NCI-H2081 treated with DMSO at 0.1 percent for 48 hours (cell line): ENCODE results near the gene TNNT2.

Experiments
- DNase-seq: peaks from one replicate; lab custom pipeline; 2025; lab: John Stamatoyannopoulos, UW

The TNNT2 gene

DNA sequence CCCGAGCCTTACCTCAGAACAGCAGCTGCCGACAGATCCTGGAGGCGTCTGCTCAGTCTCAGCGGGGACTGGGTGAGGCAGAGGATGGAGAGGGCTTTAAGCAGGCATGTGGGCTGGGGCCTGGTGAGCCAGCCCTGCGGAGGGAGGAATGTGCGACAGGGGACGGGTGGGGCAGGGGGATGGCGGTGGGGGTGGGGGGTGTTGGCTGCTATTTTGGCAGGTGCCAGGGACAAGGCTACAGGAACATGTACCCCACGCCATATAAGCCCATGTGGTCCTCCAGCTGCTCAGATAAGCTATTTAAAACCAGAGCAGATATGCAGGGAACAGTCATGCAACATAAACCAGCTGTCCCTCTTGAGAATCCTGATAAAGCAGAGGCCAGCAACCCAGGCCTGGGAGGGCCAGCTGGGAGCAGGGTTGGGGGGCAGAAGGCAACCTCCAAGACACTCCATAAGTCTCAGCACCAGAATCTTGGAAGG, at the start of gene TNNT2:
TSS of gene TNNT2 (minus strand) at position 70 of the 482 bp plus-strand sequence. CDS start 4,426 bp downstream, outside the sequence.
- no peak for DNase-seq

DNA sequence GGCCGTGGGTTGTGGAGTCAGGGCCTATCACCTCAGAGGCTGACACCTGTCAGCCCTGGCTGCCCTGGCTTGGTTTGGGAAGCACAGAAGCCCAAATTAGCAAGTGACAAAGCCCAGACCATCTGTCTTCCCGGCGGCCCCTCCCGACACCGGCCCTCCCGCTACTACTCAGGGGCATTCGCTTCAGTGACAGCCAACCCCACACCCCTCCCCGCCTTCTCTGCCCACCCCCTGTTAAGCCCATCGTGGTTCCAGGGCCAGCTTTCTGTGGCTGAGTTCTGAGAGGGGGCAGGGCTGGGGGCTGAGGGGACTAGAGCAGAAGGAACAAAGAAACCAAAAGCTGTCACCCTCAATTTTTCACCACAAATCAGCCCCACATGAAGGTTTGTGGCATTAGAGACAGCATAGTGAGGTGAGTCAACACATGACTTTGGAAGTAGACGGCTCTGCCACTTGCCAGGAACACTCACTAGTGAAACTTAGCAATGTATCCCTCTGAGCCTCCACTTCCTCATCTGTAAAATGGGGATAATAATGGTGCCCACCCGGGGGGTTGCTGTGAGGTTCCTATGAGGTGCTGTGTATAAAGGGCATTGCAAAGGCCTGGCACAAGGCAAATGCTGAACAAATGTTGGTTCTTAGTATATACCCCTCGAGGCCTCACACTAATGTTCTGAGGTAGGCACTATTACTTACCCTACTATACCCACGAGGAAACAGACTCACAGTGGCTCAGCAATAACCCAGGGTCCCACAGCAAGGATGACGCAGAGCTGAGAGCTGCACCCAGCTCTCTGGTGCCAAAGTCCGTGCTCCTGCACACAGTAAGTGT, 49.2 kb upstream of the TNNT2 start:
- DNase-seq = no peak

DNA sequence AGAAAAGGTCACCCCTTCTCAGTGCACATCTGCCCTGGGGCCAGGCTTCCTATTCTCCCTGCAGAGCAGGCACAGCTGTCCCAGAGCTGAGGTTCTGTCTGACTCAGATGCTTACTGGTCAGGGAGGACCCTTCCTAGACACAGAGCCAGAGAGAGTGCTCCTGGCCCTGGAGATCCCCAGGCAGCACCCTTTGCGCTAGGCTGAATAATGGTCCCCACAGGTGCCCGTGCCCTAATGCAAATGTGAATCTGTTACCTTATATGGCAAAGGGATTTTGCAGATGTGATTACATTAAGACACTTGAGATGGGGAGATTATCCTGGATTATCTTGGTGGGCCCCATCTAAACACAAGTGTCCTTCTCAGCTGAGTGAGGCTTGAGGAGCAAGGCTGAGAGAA, 46.7 kb upstream of the TNNT2 start:
- DNase-seq = no peak

DNA sequence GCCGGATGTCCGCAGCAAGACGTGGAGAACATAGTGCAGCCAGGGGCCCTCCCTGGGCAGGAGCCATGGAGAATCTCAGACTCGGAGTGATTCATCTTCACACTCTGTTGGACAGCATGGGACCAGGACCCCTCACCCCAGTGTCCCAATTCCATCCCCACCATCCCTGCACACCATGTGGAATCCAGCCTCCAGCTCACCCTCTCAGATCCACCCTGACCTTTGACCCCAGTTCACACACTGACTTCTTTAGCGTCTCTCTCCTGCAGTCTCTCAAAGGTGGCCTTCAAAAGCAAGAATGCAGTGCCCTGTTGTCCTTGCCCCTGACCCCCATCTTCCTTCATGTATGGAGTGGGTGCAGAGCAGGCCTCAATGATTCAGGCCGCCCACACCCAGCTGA, 46.2 kb upstream of the TNNT2 start:
- no peak for DNase-seq

DNA sequence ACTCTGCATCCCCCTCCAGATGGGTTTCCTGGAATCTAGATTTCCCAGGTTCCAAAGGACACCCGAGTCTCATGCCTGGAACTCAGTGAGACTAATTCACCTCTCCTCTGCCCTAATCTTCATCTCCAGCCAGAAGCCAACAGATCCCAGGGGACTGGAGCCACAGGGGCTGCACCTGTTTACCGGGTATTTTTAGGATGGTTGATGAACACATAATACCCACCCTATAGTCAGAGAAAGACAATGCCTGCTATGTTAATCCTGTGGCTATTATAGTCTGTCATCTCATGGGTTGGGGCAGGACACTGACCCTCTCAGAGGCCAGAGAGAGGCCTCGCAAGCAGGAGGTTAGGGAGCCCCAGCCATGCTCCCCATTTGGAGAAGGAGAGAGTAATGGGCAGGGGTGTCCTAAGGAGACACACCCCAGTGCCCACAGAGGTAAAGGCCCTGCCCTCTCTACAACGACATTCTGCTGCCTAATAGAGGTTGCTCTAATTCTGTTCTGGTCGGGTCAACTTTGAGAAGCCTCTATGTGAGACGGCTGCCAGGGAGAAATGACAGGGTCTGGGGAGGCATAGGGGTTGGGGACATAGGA, 45.1 kb upstream of the TNNT2 start:
- no peak for DNase-seq

DNA sequence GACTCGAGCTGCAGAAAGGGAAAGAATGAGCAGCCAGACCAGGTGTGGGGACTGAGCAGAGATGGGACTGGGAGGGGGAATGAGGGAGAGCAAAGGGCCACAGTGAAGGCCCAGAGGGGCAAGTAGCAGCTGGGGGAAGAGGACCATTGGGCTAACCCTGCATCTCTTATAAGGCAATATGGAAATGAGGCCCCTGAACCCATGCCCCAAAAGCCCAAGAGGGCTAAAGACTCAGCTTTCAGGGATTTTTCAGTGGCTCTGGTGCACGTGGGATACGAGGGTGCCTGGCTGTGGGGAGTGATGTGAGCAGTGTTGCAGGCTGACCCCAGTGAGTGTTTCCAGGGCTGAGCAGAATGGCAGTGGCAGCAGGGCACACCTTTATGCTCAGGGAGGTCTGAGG, 44.5 kb upstream of the TNNT2 start:
- no peak for DNase-seq

DNA sequence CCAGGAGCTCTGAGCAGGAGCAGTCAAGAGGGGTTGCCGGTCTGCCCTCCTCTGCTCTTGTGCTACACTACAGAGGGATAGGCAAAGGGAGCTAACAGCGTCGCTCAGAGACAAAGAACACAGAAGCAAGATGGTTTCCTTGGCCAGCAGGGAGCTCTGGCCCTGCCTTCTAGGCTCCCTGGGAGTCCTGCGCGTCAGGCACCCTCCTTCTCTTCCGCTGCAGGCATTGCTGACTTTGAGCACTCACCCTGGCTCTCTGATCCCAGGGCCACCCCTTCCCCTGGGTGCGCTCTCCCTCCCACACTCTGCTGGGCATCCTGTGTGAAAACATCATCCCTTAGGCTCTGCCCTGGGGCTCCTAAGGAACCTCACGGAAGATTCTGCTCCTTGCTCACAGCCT, 43.6 kb upstream of the TNNT2 start:
- no peak for DNase-seq

DNA sequence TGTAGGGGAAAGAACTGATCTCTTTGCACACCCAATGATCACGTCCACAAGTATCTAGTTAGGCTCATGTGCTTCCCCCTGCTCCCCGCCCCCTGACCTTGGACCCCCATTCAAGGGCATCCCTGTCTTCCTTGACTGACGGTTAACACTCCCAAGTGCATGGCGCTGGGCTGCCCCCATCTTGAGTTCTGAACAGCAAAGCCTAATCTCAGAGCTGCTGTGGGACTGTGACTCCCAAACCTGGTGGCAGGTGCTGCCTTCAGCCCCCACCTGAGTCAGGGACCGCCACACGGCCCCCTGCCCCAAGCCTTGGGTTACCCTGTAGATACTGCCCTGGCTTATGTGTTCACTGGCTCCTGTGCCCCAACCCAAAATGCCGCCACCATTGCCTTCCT, 43.1 kb upstream of the TNNT2 start:
- DNase-seq = no peak

DNA sequence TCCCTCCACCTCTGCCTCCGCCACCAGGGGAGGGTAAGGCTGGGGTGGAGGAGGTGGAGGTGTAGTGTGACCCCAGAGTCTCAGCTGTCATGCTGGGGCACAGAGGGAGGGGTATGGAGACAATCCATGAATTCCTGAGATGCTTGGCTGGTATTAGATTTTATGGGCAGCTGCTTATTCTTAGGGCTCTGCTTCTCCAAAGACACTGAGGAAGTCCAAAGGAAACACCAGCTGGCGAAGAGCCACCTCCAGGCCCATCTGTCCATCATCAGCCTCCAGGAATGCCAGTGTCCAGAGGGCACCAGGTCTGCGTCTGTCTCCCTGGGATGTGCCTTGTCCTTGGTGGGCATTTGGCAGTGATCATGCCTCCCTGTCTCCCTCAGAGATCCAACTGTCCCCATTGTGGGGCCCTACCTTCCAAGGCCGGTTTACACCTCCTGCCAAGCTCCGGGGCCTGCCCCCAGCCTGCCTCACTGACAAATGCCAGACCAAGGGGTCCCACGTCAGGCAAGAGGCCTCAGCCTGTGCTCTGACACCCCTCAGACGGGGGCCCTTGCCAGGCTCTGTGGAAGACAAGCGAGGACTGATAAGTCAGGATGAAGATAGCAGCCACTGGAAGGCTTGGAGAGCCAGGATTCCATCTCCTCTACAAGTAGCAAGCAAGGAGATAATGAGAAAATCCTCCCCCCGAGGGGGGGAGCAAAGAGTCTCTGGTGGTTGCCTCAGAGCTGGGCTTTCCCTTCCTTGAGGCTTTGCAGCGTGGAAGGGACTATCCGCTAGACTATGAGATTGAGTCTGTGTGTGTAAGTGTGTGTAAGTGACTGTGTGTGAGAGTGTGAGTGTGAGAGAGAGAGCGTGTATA, 42.5 kb upstream of the TNNT2 start:
- DNase-seq = no peak

DNA sequence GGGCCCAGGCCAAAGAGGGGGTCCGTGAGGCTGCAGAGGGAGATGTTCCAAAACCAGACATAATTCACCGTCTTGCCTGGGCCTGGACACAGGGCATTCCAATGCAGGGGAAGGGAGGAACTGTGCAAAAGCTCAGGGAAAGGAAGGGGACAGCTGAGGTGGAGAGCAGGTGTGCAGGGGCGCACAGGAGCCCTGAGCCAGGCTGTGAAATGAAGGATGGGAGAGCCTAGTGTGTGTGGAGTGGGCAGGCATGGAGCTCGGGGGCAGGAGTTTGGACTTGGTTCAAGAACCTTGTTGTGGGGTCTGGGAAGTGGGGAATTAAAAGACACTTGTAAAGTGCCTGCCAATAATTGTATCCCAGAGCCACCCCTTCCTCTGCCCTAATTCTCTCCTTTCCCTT, 41.8 kb upstream of the TNNT2 start:
- DNase-seq = no peak

DNA sequence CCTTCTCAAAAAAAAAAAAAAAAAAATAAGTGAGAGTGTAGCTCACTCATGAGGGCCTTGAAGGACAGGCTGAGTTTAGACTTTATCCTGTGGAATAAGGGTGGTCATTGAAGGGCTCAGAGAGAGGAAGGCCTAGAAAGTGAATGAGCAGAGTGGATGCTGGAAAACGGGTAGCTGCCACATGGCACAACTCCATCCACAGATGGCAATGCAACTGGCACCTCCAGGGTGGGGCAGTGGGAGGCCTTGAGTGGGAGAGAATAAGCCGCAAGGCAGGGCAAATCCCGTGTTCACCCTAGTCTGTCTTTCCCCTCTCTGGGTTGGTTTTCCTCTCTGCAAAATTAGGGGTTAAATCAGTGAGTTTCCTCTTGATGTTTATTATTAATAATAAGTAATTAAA, 41.0 kb upstream of the TNNT2 start:
- no peak for DNase-seq

DNA sequence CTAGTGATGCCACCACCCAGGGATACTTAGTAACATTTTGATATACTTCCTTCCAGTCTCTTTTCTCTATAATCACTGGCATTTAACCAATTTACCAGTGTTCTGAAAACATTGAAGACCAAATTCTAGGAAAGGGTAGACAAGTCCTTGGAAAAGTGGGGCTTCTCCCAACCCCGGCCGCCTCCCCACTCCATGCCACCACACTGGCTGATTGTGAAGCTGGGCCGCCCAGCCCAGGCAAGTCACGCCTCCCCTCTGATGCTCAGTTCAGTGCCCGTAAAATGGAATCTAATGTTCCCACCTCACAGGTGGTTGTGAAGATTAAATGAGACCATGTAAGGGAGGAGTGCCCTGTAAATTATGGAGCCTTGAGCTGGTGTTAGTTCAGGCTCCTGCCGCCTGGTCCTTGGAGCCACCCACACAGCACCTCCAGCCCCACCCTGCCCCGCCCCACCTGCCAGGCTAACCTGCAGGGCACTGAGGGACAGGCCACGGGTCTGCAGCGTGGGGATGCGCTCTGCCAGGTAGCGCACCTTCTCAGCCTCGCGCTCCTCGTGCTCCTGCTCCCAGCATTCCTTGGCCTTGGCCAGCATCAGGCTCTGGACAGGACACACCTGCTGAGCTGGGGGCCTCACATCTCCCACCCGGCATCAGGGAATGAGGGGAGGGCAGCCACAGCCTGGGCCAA, 36.7 kb upstream of the TNNT2 start:
- no peak for DNase-seq

DNA sequence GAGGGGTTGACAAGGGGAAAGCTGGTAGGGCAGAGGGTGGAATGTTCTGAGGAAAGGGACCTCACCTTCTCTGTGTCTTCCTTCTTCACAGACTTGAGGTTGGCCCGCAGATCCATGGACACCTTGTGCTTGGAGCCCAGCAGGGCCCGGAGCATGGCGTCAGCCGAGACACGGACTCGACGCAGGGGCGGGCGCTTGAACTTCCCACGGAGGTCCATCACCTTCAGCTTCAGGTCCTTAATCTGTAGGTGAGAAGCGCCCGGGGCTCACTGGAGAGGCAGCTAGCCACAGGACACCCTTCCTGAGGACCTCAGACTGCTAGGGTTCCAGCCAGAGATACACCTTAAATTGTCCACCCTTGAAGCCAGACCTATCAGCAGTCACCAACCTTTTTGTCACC, 33.8 kb upstream of the TNNT2 start:
- no peak for DNase-seq

DNA sequence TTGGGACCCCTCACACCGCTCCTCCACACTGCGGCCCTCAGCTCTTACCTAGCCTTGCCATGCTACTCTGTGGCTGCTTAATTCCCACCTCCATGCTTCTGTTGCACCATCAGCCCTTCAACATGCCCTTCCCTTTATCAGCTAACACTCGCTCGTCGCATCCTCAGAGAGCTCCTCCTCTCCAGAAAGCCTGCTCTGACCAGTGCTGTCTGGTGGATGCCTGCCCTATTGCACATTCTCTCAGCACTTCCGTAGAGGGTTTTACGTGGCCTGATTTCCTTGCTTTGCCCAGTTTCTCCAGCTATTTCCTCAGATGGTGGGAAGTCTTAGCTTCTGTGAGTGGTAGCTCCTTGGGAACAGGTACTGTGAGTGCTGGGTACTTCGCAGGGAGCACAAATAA, 32.0 kb upstream of the TNNT2 start:
- DNase-seq = no peak

DNA sequence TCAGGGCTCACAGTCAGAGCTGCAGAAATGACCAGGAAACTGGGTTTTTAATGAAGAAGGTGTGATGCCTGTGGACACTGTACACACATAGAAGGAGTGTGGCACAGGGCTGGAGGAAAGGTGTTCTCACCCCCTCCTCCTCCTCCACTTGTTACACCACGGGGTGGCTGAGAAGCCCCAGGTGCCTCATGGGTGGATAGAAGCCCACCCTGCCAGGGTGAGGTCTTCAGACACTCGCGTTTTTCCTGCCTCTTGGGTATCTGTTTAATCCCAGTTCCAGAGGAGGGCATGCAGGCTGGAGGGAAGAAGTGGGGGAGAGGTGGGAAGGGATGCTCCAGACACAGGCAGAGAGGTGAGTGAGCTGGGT, 31.3 kb upstream of the TNNT2 start:
- no peak for DNase-seq

DNA sequence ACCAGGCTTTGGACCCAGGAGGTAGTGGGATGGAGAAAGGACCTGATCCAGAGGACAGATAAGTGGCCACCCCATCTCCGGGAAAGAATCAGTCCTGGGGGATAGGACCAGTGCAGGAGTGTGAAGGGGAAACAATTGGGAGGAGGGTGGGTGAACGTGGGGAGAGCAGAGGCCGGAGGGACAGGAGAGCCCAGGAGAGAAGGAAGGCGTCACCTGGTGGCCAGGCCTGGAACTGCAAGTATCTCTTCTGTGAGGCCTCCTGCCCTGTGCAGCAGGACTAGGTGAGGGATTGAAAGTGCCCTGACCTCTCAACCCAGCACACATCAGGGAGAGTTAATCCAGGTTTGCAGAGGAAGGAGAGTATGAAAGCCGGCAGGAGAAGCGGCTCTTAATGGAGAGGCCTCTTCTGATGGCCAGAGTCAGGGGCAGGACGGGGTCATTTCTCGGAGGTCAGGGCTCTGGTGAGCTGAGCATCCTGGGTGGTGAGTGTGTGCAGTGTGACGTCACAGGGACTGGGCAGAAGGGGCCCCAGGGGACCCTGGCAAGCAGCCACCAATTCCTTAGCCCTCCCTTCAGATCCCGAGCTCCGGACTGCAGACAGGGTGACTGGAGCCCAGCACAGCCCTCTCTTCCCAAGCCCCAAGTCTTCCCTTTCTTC, 30.8 kb upstream of the TNNT2 start:
- DNase-seq = no peak

DNA sequence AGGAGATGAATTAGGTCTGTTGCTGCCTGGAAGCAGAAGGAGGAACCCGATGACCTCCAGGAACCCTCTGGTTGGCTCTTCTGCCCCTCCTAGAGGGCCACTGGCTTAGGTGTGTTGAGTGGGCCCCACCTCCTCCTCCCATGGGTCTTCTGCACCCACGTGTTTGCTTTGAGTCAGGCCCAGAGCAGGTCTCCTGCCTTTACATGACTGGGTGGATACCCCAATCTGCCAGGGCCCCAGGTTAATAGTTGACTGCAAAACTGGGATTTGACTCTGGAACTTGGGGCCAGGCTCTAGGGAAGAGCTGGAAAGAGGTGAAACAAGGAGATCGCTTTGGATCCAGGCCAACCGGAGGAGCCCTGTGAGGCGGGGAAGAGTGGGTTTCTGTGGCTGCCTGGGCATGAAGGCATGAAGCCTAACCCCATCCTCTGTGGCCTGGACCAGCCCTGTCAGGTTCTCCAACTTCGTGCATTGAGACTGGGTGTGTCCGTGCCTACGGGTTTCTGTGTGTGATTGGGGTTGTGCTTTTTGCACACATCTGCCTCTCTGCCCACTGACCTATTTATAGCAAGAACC, 29.4 kb upstream of the TNNT2 start:
- no peak for DNase-seq

DNA sequence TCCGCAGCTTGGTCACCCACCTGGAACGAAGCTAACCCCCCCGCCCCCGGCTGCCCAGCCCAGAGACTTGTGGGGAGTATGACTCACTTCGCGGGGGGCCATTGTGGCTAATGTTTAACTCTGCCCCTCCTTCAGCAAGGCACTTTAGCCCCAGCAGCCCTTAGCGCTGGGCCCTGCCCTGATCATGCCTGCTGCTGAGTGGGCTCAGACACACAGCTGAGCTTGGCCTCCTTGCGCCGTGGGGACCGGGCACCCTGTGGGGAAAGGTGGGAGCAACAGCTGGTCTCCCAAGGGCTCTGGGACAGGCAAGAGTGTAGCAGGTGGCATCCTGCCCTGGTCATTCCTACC, 28.0 kb upstream of the TNNT2 start:
- no peak for DNase-seq

DNA sequence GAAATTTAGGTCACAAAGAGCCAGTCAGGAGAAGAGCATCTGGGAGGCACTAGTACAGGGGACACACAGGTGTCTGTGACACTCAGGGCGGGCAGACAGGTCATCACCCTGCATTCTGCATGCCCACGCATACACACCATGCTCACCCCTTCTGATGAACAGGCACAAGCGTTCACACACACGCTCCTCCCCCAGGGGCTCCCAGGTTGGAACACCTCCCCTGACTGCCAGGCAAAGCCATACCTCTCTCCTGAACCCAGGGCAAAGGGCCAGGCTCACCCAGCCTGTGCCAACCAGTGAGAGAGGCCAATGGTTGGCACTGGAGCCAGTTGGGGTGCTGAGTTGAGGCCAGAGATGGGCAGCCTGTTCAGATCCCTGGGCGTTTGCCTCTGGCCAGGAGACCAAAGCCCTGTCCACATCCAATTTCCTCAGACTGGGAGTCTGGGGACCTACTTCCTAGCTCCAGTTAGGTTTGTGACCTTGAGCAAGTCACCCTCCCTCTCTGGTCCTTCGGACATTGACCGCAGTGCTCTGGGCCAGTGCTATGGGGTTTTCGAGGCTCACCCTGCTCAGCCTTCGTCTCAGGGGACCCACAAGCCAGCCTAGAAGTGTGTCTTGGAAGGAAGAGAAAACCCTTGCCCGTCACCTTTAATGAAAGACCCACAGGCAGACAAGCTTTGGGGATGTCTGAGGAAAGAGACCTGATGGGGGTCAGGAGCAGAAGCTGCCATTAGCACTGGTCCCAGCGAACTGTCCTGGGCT, 27.4 kb upstream of the TNNT2 start:
- DNase-seq = no peak

DNA sequence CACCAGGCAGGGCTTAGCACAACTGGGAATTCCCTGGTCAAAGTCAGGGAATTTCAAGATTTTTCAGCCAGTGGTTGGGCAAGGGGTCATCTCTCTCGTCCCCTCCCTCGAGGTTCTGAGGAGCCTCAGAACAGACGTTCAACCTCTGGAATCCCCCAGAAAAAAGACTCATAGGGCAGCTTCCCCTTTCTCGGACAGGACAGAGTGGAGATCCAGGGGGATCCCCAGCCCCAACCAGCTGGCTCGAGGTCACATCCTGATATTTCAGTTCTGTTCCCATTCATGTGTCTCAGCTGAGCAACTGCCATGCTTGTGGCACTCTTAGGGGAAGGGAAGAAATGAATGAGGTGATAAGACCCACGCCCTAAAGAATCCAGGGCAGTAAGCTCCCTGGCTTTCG, 26.6 kb upstream of the TNNT2 start:
- no peak for DNase-seq

DNA sequence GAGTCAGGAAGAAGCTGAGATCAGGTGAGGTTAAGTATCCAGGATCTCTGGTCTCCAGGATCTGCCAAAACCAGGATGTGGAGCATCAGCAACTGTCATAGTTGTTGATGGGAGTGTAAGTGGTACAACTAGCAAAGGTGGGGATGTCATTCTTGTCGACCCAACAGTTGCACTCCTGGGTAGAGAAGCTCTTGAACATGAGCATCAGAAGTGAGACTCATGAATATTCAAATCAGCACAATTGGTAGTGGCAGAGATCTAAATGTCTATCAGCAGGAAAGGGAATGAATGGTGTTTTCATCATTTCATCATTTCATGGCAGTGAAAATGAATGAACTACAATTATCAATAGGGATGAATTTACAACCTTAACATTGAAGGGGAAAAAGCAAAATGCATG, 25.9 kb upstream of the TNNT2 start:
- DNase-seq = no peak
